Gastroesophageal sphincter (tissue), 4 donors: ENCODE results near the gene WDR70. TPM values are rescaled to one million over a fixed set of nuclear protein-coding genes. Genes with fewer than 3 reads are reported as not detected.

Source experiments
- ATAC-seq: fragments of 150-250 bp; one replicate; pipeline ENCODE4 v1.9.1; 2016; ENCODE audit warnings: mild to moderate bottlenecking, moderate library complexity
- H3K27ac ChIP-seq, 4 donors: fragments of 200-600 bp; sonication (generic) in 3 of 4; 1 replicate in 3 of 4; 2 replicates in 1 of 4; pipeline ENCODE4 v1.5.1; 2016 to 2019
- H3K27me3 ChIP-seq: fragments of 200-600 bp; sonication (generic); one replicate; pipeline ENCODE4 v1.5.1; 2019
- H3K36me3 ChIP-seq, 2 donors: fragments of 200-600 bp; sonication (generic); one replicate each; pipeline ENCODE4 v1.5.1; 2019; ENCODE audit warnings: control low read depth in 1 of 2
- H3K4me1 ChIP-seq, 3 donors: fragments of 200-600 bp; sonication (generic); 1 replicate in 2 of 3; 2 replicates in 1 of 3; pipeline ENCODE4 v1.5.1; 2016 to 2019; ENCODE audit warnings: control low read depth in 2 of 3
- H3K4me3 ChIP-seq, 2 donors: fragments of 200-600 bp; sonication (generic); one replicate each; pipeline ENCODE4 v1.5.1; 2019; ENCODE audit warnings: mild to moderate bottlenecking in 1 of 2, moderate library complexity in 1 of 2
- H3K9me3 ChIP-seq, 3 donors: fragments of 200-600 bp; sonication (generic); one replicate each; pipeline ENCODE4 v1.5.1; 2017 to 2019; ENCODE audit warnings: control low read depth in 2 of 3
- EP300 ChIP-seq: sonication (generic); formaldehyde crosslinking; IDR thresholded peaks from one replicate; pipeline ENCODE4 v1.6.1; 2017; ENCODE audit warnings: antibody characterized with exemption, mild to moderate bottlenecking
- POLR2A ChIP-seq, 2 donors: fragments of 450-650 bp; IDR thresholded peaks; one replicate each; pipeline ENCODE4 v1.6.1; 2017; ENCODE audit warnings: antibody characterized with exemption in 2 of 2, mild to moderate bottlenecking in 2 of 2, moderate library complexity in 1 of 2
- POLR2AphosphoS5 ChIP-seq: sonication (generic); formaldehyde crosslinking; IDR thresholded peaks from one replicate; pipeline ENCODE4 v1.6.1; 2017; ENCODE audit warnings: antibody characterized with exemption
- WGBS, 2 donors: methylation state at CpG; one replicate each; pipeline ENCODE4 v1.1.5; 2018; ENCODE audit warnings: low coverage in 1 of 2; 5-methylcytosine and 5-hydroxymethylcytosine counted together
- total RNA-seq, 4 donors: library from RNA; depleted of rRNA; stranded (reverse); fragments of >200 nt; gene quantifications; one replicate each; pipeline ENCODE4 v1.1.0, GENCODE V29; 2016
- TF ChIP-seq, protein P1 (sequence below), 4 experiments: fragments of 200-600 bp in 2 of 4; fragments of 450-650 bp in 2 of 4; sonication (generic) in 1 of 4; IDR thresholded peaks; one replicate each; pipeline ENCODE4 v1.5.1; 2017 to 2019; ENCODE audit warnings: antibody characterized with exemption in 4 of 4, mild to moderate bottlenecking in 2 of 4, moderate library complexity in 2 of 4

Gene WDR70
- total RNA-seq, 4 donors from 2014 or later, result 15.5 to 24.3 (median 22.2) TPM

DNA sequence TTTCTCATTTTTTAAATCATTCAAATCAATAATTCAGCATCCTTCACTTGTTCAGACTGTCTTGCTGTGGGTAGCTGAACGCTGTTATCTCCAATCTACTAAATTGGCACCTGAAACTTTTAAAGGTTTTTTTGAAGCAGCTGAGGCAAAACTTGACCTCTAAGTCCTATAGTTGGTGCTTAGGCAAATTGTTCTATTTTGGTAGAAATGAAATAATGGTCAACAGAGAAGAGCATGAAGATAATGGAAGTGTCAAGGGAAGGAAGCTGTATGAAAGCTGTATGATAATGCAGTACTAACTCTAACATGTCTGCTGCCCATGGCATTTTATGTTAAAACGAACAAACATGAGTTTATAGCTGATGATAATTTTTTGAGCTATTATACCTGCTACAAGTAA lies 322.8 kb downstream of the WDR70 start:
- H3K9me3 ChIP-seq, result no peaks in the 10 kb centered on the region
- H3K27ac ChIP-seq, result no peak overlapping the region
- no peaks in the 10 kb centered on the region for H3K27me3 ChIP-seq
- TF ChIP-seq, protein P1, sequence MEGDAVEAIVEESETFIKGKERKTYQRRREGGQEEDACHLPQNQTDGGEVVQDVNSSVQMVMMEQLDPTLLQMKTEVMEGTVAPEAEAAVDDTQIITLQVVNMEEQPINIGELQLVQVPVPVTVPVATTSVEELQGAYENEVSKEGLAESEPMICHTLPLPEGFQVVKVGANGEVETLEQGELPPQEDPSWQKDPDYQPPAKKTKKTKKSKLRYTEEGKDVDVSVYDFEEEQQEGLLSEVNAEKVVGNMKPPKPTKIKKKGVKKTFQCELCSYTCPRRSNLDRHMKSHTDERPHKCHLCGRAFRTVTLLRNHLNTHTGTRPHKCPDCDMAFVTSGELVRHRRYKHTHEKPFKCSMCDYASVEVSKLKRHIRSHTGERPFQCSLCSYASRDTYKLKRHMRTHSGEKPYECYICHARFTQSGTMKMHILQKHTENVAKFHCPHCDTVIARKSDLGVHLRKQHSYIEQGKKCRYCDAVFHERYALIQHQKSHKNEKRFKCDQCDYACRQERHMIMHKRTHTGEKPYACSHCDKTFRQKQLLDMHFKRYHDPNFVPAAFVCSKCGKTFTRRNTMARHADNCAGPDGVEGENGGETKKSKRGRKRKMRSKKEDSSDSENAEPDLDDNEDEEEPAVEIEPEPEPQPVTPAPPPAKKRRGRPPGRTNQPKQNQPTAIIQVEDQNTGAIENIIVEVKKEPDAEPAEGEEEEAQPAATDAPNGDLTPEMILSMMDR (IDR thresholded peaks at IDR 0.05), result no peak
- no peak for TF ChIP-seq POLR2AphosphoS5
- TF ChIP-seq POLR2A (IDR thresholded peaks at IDR 0.05), result no peak
- TF ChIP-seq EP300, result no peak
- no peaks in the 10 kb centered on the region for H3K4me1 ChIP-seq
- no peak overlapping the region for H3K4me3 ChIP-seq
- WGBS, 2 donors, result 0 to 42% methylated on average over 1 to 2 of the region's 2 CpGs
- no peak for ATAC-seq
- peaks cover 0 to 22% of the 10 kb centered on the region in 2 donors for H3K36me3 ChIP-seq

DNA sequence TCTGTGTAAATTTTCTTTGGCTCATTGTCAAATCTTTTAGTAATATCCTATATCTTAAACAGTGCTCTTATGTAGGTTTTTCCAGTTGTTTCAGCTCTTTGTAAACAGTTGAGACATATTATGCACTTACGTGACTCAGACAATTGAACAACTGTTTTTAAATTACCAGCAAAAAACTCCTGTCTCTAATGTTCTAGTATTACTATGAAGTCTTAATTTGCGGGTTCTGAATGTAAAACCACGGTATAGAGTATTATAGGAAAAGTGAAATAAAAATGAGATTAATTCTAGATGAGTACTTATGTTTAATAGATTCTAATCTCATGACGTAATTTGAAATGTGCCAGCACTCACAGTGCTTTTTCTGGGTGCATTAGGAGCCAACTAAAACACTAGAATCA lies 324.7 kb downstream of the WDR70 start:
- TF ChIP-seq EP300 (no peak), POLR2A (IDR thresholded peaks at IDR 0.05) (no peak), POLR2AphosphoS5 (no peak)
- TF ChIP-seq, protein P1 (IDR thresholded peaks at IDR 0.05), result no peak
- no peaks in the 10 kb centered on the region for H3K27me3 ChIP-seq
- no peaks in the 10 kb centered on the region for H3K4me1 ChIP-seq
- H3K36me3 ChIP-seq, result peaks cover 0 to 18% of the 10 kb centered on the region in 2 donors
- no peak overlapping the region for H3K4me3 ChIP-seq
- ATAC-seq, result no peak
- no peak overlapping the region for H3K27ac ChIP-seq
- WGBS, 2 donors, result 64 to 82% methylated on average over 4 of the region's 4 CpGs
- no peaks in the 10 kb centered on the region for H3K9me3 ChIP-seq

DNA sequence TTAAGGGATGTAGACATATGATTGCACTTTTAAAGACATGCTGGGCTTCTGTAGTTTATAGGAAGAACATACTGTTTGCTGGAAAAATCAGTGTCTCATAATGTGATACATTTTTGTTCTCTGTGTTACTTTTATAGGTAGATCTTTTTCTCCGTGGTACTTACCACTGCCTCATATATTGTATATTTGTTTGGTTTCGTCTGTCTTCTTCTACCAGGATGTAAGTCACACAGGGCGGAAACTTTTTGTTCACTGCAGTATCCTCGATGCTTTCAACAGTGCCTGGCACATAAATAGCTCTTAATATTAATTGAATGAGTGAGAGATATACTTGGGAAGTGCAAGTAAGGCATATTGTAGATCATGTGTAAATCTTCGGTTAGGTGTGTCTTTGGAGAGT lies 325.3 kb downstream of the WDR70 start:
- Histone ChIP-seq H3K9me3 (no peaks in the 10 kb centered on the region), H3K4me3 (no peak overlapping the region), H3K4me1 (no peaks in the 10 kb centered on the region), H3K36me3 (peaks cover 0 to 13% of the 10 kb centered on the region in 2 donors), H3K27ac (no peak overlapping the region), H3K27me3 (no peaks in the 10 kb centered on the region)
- ATAC-seq, result no peak
- TF ChIP-seq POLR2A (IDR thresholded peaks at IDR 0.05) (no peak), EP300 (no peak), POLR2AphosphoS5 (no peak)
- TF ChIP-seq, protein P1 (IDR thresholded peaks at IDR 0.05), result no peak
- 43 to 80% methylated on average over 1 to 5 of the region's 5 CpGs for WGBS, 2 donors

DNA sequence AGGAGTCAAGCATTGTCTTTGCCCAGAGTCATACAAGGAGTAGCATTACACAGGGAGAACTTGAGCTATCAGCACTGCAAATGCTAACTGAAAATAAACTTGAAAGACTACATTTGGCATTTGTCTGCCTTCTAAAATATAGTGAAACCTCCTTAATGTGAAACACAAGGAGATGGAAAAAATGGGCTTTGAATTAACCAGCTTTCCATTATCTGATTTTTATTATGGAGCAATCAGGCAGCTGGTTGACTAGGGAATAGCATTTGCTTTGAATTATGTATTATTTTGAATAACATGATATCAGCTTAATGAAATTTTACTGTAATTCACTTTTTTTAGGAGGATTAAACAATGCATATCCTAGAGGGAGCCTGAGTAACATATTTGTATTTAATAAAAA lies 329.9 kb downstream of the WDR70 start:
- Histone ChIP-seq H3K27me3 (no peaks in the 10 kb centered on the region), H3K4me1 (peaks cover 0 to 10% (median 0%) of the 10 kb centered on the region in 3 donors), H3K36me3 (no peaks in the 10 kb centered on the region), H3K27ac (no peak overlapping the region), H3K4me3 (no peak overlapping the region), H3K9me3 (no peaks in the 10 kb centered on the region)
- ATAC-seq, result no peak
- no peak for TF ChIP-seq EP300
- no peak for TF ChIP-seq POLR2A (IDR thresholded peaks at IDR 0.05)
- no peak for TF ChIP-seq POLR2AphosphoS5
- TF ChIP-seq, protein P1 (IDR thresholded peaks at IDR 0.05), result no peak

DNA sequence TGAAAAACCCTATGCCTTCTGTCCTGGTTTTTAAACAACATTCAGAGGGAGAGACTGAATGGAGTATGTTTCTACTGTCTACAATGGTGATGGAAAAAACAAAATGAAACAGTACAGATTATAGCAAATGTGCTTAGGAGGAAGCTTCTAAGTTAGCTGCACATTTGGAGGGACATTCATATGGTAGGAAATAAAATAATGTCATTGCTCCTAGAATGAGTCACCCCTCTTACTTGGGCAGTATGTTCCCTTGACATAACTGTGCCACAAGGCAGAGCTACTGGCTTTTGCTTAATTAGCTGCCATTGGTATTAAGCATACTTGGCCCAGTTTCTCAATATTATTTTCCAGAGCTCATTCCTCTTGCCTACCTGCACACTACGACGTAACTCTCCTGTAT lies 331.8 kb downstream of the WDR70 start:
- H3K36me3 ChIP-seq, result no peaks in the 10 kb centered on the region
- no peak for ATAC-seq
- H3K4me1 ChIP-seq, result peaks cover 0 to 10% (median 0%) of the 10 kb centered on the region in 3 donors
- H3K4me3 ChIP-seq, result no peak overlapping the region
- no peaks in the 10 kb centered on the region for H3K27me3 ChIP-seq
- 61 to 70% methylated on average over 2 of the region's 2 CpGs for WGBS, 2 donors
- H3K9me3 ChIP-seq, result no peaks in the 10 kb centered on the region
- H3K27ac ChIP-seq, result no peak overlapping the region
- TF ChIP-seq, protein P1 (IDR thresholded peaks at IDR 0.05), result no peak
- no peak for TF ChIP-seq POLR2A (IDR thresholded peaks at IDR 0.05)
- no peak for TF ChIP-seq EP300
- no peak for TF ChIP-seq POLR2AphosphoS5
